OCI-LY7 (cell line): ENCODE measurements around the gene KLK2.

Experiments
- CTCF ChIP-seq: fragments of 200-600 bp; sonication (generic); conservative IDR thresholded peaks from 2 replicates; pipeline ENCODE4 v1.5.1; 2014; ENCODE audit warnings: mild to moderate bottlenecking, antibody characterized with exemption, low read length, moderate library complexity, mixed read lengths
- EZH2phosphoT487 ChIP-seq: fragments of 200-600 bp; sonication (generic); IDR thresholded peaks from 2 replicates; pipeline ENCODE4 v1.6.1; 2018; ENCODE audit warnings: low read depth, borderline replicate concordance, mild to moderate bottlenecking, mixed run types, antibody characterized with exemption, low read length, moderate library complexity, mixed read lengths

DNA sequence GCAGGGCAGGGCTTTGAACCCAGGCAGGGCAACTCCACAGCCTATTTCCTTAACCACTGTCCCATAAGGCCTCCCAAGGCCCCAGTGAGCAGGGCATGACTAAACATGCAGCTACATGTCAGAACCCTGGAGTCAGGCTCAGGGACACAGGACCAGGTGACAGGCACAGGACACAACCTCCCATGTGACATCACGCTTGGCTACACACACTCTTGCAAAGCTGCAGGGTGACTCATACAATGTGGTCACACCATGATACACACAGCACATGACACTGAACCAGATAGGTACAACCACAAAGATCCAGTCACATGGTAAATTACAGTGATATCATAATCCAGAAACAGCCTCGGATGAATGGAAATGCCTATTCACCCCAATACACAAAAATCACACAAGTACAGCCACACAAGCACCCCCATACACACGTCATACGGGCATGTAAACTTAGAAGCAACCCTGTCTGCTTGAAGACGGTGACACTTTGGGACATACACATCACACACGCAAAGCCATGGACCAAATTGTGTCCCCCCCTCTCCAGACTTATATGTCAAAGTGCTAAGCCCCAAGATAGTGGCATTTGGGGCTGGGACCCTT lies 23.5 kb downstream of the KLK2 start:
- TF ChIP-seq CTCF, result no peak
- no peak for TF ChIP-seq EZH2phosphoT487
